BLaER1 treated with 17β-estradiol and CSF1 and Interleukin-3, amounts not matched to agents 10 nM and 100 nM (cell line): Measurements from ENCODE around the gene SUCO.
"Not testable (repeated sequence)": the region's sequence is repeated elsewhere in the genome, so short reads cannot be mapped to it uniquely, and the experiment has no call there.

Experiments used
- H3K27ac ChIP-seq, 11 experiments: shearing (Covaris generic); formaldehyde crosslinking; 2 replicates each; pipeline ENCODE4 v1.8.1; 2022
- H3K27me3 ChIP-seq, 11 experiments: shearing (Covaris generic); formaldehyde crosslinking; 2 replicates each; pipeline ENCODE4 v1.8.1; 2022
- H3K36me3 ChIP-seq, 11 experiments: shearing (Covaris generic); formaldehyde crosslinking; 2 replicates each; pipeline ENCODE4 v1.8.1; 2022
- H3K4me1 ChIP-seq, 10 experiments: shearing (Covaris generic); formaldehyde crosslinking; 2 replicates each; pipeline ENCODE4 v1.8.1; 2022
- H3K4me2 ChIP-seq, 11 experiments: shearing (Covaris generic); formaldehyde crosslinking; 2 replicates each; pipeline ENCODE4 v1.8.1; 2022
- H3K4me3 ChIP-seq, 10 experiments: shearing (Covaris generic); formaldehyde crosslinking; 2 replicates each; pipeline ENCODE4 v1.8.1; 2022
- H3K9ac ChIP-seq, 11 experiments: shearing (Covaris generic); formaldehyde crosslinking; 2 replicates each; pipeline ENCODE4 v1.8.1; 2022
- H3K9me3 ChIP-seq, 11 experiments: shearing (Covaris generic); formaldehyde crosslinking; replicated peaks in 1 of 11; 2 replicates each; pipeline ENCODE4 v1.8.1; 2022
- H4K20me1 ChIP-seq, 11 experiments: shearing (Covaris generic); formaldehyde crosslinking; 2 replicates each; pipeline ENCODE4 v1.8.1; 2022
- Cebpa-rat ChIP-seq, 11 experiments: shearing (Covaris generic); IDR thresholded peaks; 2 replicates each; pipeline ENCODE4 v1.8.1; 2022

Gene SUCO

DNA sequence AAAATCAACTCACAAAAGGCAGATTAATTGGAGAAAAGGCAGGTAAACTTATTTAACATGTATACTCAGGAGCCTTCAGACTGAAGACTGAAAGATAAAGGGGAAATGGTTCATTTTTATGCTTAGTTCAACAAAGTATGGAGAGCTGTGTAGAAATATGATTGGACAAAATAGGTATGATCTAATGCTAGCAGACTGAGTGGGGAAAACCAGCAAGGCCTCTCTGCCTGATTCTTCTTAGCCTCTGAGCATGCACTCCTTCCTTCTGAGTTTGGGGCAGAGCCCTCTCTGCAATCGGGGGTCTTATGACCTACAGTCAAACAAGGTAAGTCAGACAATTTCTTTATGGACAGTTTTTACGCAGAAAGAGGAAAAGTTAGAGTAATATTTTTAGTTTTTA, 38.8 kb upstream of the SUCO start:
- no peaks in the 10 kb centered on the region for H3K36me3 ChIP-seq
- no peak overlapping the region for H3K9ac ChIP-seq
- H3K27ac ChIP-seq: peak overlapping the region in 1 of 11 experiments; percentile 32; a peak in 2 of 22 replicates
- no peak overlapping the region for H3K4me3 ChIP-seq
- H4K20me1 ChIP-seq: no peaks in the 10 kb centered on the region
- H3K4me2 ChIP-seq: peak overlapping the region in 2 of 11 experiments; percentile 22 to 38; a peak in 3 of 22 replicates
- H3K4me1 ChIP-seq: peaks cover 0 to 19% (median 5%) of the 10 kb centered on the region in 10 experiments; a peak in 9 of 20 replicates
- TF ChIP-seq Cebpa-rat (IDR thresholded peaks at IDR 0.05): no peak
- H3K9me3 ChIP-seq: no peaks in the 10 kb centered on the region
- no peaks in the 10 kb centered on the region for H3K27me3 ChIP-seq

DNA sequence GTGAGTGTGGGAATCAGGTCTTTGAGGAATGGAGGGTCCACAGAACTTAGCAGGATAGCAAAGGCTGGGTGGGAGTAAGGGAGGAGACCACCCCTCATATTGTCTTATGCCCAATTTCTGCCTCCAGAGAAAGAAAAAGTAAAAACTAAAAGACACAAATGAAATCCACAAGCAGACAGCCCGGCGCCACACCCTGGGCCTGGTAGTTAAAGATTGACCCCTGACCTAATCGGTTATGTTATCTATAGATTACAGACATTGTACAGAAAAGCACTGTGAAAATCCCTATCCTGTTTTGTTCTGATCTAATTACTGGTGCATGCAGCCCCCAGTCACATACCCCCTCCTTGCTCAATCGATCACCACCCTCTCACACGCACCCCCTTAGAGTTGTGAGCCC, 36.8 kb upstream of the SUCO start:
- peaks cover 0 to 19% (median 5%) of the 10 kb centered on the region in 10 experiments; a peak in 9 of 20 replicates for H3K4me1 ChIP-seq

DNA sequence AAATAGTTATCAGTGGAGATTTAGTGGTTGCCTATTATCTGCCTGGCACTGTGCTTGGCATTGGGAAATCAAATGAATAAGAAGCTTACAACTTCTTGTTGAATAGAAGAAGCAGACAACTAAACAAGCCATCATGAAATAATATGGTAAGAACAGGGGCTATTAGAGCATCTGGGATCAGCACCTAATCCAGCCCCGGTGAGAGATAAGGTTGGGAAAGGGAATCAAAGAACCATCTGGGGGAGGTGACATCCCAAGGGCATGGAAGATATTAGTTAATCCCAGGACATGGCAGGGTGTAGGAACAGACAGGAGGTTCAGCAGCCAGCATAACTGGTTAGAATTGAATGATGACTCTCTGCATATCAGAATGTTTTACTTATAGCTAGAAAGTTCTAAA, 36.3 kb upstream of the SUCO start:
- Histone ChIP-seq H3K27me3 (no peaks in the 10 kb centered on the region), H3K4me2 (peak overlapping the region in 1 of 11 experiments; percentile 51; a peak in 1 of 22 replicates), H3K27ac (no peak overlapping the region), H3K4me3 (no peak overlapping the region), H3K4me1 (peaks cover 0 to 19% (median 5%) of the 10 kb centered on the region in 10 experiments; a peak in 9 of 20 replicates), H3K9me3 (no peaks in the 10 kb centered on the region), H3K9ac (no peak overlapping the region), H3K36me3 (no peaks in the 10 kb centered on the region), H4K20me1 (no peaks in the 10 kb centered on the region)
- TF ChIP-seq Cebpa-rat (IDR thresholded peaks at IDR 0.05): no peak

More for the DNA sequence above, 36.8 kb upstream of the SUCO start:
- H3K36me3 ChIP-seq, H3K27me3 ChIP-seq, H3K27ac ChIP-seq, H3K4me2 ChIP-seq, H3K9ac ChIP-seq, H3K4me3 ChIP-seq, H4K20me1 ChIP-seq, H3K9me3 ChIP-seq: not testable (repeated sequence)

DNA sequence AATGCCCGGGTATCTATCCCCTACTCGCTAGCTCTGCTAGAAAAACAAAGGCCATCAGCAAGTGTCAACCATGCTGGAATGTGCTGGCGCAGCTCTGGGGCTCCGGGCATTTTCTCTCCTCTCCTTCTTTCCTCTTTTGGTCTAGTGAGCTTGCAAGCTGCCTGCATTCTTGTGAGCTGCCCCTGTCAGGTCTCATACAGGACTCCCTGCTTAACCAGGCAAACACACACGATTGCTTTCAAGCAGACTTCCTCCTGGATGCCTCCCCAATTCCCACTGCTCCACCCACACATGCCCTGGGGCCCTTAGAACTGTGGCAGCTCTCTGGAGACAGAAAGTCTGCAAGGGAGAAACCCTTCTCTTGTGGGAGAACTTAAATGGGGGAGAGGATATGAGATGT, 35.7 kb upstream of the SUCO start:
- no peaks in the 10 kb centered on the region for H3K27me3 ChIP-seq

DNA sequence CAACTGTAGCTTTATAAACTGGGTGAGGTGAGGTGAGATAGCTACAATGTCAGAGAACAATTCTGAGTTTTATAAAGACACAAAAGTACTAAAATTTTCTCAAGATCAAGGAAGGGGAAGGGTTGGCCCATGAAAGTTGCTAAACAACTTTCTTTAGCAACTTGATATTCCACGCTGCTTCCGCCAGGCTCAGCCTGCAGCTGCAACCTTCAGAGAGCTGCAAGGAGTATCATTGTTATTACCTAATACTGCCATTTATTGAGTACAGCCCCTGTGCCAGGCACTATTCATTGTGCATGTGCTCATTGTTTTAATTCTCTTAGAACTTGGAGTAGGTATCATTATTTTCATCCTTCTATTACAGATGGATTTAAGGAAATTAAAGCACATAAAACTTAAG, 34.1 kb upstream of the SUCO start:
- no peak for TF ChIP-seq Cebpa-rat (IDR thresholded peaks at IDR 0.05)
- H3K36me3 ChIP-seq: no peaks in the 10 kb centered on the region
- H3K9me3 ChIP-seq: no peaks in the 10 kb centered on the region
- H3K4me3 ChIP-seq: no peak overlapping the region
- H4K20me1 ChIP-seq: no peaks in the 10 kb centered on the region
- no peaks in the 10 kb centered on the region for H3K27me3 ChIP-seq
- H3K27ac ChIP-seq: no peak overlapping the region
- no peak overlapping the region for H3K9ac ChIP-seq
- peaks cover 0 to 18% (median 5%) of the 10 kb centered on the region in 10 experiments; a peak in 9 of 20 replicates for H3K4me1 ChIP-seq
- H3K4me2 ChIP-seq: no peak overlapping the region

More for the DNA sequence above, 35.7 kb upstream of the SUCO start:
- H3K36me3 ChIP-seq: no peaks in the 10 kb centered on the region
- no peak for TF ChIP-seq Cebpa-rat (IDR thresholded peaks at IDR 0.05)
- peak overlapping the region in 1 of 11 experiments; percentile 42; a peak in 1 of 22 replicates for H3K9ac ChIP-seq
- peak overlapping the region in 7 of 11 experiments; percentile 19 to 51 (median 28); a peak in 8 of 22 replicates for H3K4me2 ChIP-seq
- no peaks in the 10 kb centered on the region for H3K9me3 ChIP-seq
- no peak overlapping the region for H3K27ac ChIP-seq
- H4K20me1 ChIP-seq: no peaks in the 10 kb centered on the region
- peaks cover 0 to 19% (median 5%) of the 10 kb centered on the region in 10 experiments; a peak in 9 of 20 replicates for H3K4me1 ChIP-seq
- H3K4me3 ChIP-seq: no peak overlapping the region

DNA sequence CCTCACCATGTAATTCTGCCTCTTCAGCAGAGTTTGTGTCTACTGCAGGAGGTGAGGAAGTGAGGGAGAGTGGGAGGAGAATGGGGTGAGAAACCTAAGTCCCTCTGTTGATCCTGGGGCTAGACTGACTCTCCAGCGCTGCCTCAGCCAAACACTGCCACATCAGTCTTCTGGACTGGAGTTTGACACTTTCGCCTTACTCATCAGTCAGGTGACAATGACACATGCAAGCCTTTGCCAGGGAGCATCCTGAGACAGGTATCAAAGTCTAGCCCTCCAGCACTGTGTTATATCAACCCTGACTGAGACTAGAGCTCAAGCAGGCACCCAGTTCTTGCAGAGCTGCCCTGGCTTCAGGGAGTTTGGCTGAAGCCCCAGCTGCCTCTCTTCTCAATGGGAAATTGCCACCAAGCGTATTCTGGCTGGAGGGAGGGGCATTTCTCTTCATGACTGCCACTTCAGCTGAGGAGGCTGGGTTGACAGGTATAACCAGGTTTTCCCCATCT, 33.3 kb upstream of the SUCO start:
- H3K4me3 ChIP-seq: no peak overlapping the region
- no peak overlapping the region for H3K9ac ChIP-seq
- no peaks in the 10 kb centered on the region for H3K36me3 ChIP-seq
- peaks cover 0 to 10% (median 5%) of the 10 kb centered on the region in 10 experiments; a peak in 9 of 20 replicates for H3K4me1 ChIP-seq
- H3K9me3 ChIP-seq: no peaks in the 10 kb centered on the region
- no peaks in the 10 kb centered on the region for H4K20me1 ChIP-seq
- no peak overlapping the region for H3K27ac ChIP-seq
- no peak for TF ChIP-seq Cebpa-rat (IDR thresholded peaks at IDR 0.05)
- no peaks in the 10 kb centered on the region for H3K27me3 ChIP-seq
- H3K4me2 ChIP-seq: peak overlapping the region in 1 of 11 experiments; percentile 29; a peak in 1 of 22 replicates

DNA sequence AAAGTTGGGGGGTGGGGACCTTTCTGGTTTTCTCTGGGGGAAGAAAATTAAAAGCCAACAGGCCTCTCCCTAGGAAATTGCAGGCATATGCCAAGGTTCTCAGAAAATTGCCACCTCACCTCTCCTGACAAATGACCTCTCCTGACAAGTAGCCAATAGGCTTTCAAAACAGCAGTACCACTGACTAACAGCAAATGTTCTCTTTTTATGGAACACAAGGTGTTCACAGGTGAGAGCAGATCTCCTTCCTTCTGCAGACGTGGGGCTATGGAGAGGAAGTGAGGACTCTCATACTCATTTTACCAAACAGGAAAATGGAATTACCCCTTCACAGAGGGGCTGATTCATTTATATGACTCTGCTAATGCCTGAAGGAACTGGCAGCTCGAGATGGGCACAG, 32.7 kb upstream of the SUCO start:
- Histone ChIP-seq H3K27me3 (no peaks in the 10 kb centered on the region), H4K20me1 (no peaks in the 10 kb centered on the region), H3K4me1 (peaks cover 0 to 10% (median 5%) of the 10 kb centered on the region in 10 experiments; a peak in 9 of 20 replicates), H3K4me2 (no peak overlapping the region), H3K9ac (no peak overlapping the region), H3K36me3 (no peaks in the 10 kb centered on the region), H3K27ac (no peak overlapping the region), H3K4me3 (no peak overlapping the region), H3K9me3 (no peaks in the 10 kb centered on the region)
- TF ChIP-seq Cebpa-rat (IDR thresholded peaks at IDR 0.05): no peak

DNA sequence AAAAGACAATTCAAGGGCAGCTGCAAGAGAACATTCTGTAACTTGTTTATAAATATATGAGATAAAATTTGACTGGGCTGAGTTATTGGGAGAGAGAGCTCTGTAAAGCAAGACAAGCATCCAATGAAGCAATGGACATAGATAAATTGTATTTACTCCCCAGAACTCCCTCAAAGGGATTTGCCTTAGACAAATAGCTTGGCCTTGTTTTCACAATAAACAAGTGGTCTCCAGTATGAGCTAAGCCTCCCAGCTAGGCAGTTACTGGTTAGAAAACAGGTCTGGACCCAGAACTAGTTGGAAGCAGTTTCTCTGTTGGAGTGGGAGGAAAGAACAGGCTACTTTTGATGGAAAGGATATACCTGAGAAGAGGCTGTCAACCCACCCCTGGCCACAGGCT, 25.2 kb upstream of the SUCO start:
- no peak overlapping the region for H3K4me3 ChIP-seq
- no peak for TF ChIP-seq Cebpa-rat (IDR thresholded peaks at IDR 0.05)
- H3K4me1 ChIP-seq: no peaks in the 10 kb centered on the region
- H3K36me3 ChIP-seq: no peaks in the 10 kb centered on the region
- H3K27ac ChIP-seq: no peak overlapping the region
- H4K20me1 ChIP-seq: no peaks in the 10 kb centered on the region
- H3K4me2 ChIP-seq: no peak overlapping the region
- no peaks in the 10 kb centered on the region for H3K9me3 ChIP-seq
- H3K27me3 ChIP-seq: no peaks in the 10 kb centered on the region
- H3K9ac ChIP-seq: no peak overlapping the region

DNA sequence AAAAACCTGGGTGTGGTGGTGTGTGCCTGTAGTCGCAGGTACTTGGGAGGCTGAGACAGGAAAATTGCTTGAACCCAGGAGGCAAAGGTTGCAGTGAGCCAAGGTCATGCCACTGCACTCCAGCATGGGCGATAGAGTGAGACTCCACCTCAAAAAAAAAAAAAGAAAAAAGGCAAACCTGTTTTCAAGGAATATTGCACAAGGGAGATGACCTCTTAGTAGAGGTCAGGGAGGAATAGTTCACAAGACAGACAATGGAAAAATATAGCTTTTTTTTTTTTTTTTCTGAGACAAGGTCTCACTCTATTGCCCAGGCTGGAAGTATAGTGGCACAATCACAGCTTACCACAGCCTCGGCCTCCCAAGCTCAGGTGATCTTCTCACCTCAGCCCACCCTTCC, 22.5 kb upstream of the SUCO start:
- Histone ChIP-seq H3K4me2 (no peak overlapping the region), H3K36me3 (no peaks in the 10 kb centered on the region), H3K27me3 (no peaks in the 10 kb centered on the region), H3K9ac (no peak overlapping the region), H3K27ac (no peak overlapping the region), H3K4me3 (no peak overlapping the region), H3K9me3 (no peaks in the 10 kb centered on the region; a peak in 1 of 22 replicates), H3K4me1 (peaks cover 0 to 9% (median 2%) of the 10 kb centered on the region in 10 experiments; a peak in 13 of 20 replicates), H4K20me1 (no peaks in the 10 kb centered on the region)
- no peak for TF ChIP-seq Cebpa-rat (IDR thresholded peaks at IDR 0.05)

DNA sequence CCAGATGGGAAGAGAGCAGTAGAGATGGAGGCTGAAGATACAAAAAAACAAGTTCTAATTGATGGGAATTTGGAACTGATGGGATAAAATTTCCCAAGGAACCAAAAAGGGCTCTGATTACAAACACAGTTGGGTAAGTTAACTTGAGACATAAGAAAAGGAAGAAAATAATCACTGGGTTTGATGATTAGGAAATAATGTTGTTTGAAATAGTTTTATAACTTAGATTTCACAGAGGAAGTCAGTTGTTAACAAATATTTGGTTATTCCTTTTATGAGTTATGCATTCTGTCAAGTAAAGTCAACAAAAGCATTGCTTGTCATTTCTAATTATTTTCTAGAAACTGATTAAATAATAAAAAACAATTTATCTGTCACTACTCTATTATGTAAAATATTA, 20.4 kb upstream of the SUCO start:
- Histone ChIP-seq H3K4me3 (no peak overlapping the region), H3K4me1 (peaks cover 17 to 31% (median 22%) of the 10 kb centered on the region in 10 experiments; a peak in 19 of 20 replicates), H4K20me1 (no peaks in the 10 kb centered on the region), H3K36me3 (no peaks in the 10 kb centered on the region), H3K9me3 (no peaks in the 10 kb centered on the region; a peak in 1 of 22 replicates), H3K27me3 (no peaks in the 10 kb centered on the region), H3K27ac (no peak overlapping the region), H3K4me2 (no peak overlapping the region), H3K9ac (no peak overlapping the region)
- TF ChIP-seq Cebpa-rat (IDR thresholded peaks at IDR 0.05): no peak
